Measurements from ENCODE around the gene ZFP92. TPM values are rescaled to one million over a fixed set of nuclear protein-coding genes. Genes with fewer than 3 reads are reported as not detected.

ZFP92 gene
- total RNA-seq, 1 donor from 2014 or later = not detected

DNA sequence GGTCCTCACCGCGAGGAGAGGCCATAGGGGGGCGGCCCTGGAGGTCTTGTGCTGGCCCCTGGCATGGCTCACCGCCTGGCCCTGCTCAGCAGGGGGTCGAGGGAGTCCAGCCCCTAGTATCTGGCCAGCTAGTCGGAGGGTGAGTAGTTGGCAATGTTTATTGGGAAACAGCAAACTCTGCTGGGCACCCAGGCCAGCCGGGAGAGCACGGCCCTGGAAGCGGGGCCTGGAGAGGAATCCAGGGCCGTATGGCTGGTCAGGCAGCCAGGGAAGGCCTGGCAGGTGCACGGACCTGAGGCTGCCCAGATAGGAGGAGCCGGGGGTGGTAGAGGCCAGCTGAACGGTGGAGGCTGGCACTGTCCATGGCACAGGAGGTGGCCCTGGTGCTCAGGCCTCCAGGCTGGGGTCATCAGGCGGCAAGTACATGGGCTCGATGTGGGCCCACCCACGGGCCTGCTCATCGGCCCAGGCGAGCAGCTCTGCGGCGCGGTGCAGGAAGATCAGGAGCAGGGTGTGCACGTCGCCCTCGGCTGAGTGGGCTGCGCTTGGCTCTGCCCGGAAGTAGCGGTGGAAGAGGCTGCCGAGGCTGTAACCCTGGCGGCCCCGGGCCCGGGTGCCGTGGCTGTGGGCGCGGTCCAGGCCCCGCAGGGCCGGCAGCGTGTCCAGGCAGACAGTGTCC, 33.2 kb downstream of the ZFP92 start:
- Histone ChIP-seq H4K20me1 (ENCODE audit: low read depth) (no peaks in the 10 kb centered on the region), H3F3A (ENCODE audit: low read depth) (no peaks in the 10 kb centered on the region), H2AFZ (replicated peaks) (no peak overlapping the region), H3K4me2 (no peak overlapping the region), H3K9me3 (ENCODE audit: low read depth) (no peaks in the 10 kb centered on the region), H3K36me3 (no peaks in the 10 kb centered on the region), H3K4me1 (no peaks in the 10 kb centered on the region), H3K9ac (no peak overlapping the region), H3K79me2 (ENCODE audit: low read depth) (no peaks in the 10 kb centered on the region), H3K27ac (no peak overlapping the region), H3K27me3 (no peaks in the 10 kb centered on the region), H3K4me3 (no peak overlapping the region)
- TF ChIP-seq, protein P1, sequence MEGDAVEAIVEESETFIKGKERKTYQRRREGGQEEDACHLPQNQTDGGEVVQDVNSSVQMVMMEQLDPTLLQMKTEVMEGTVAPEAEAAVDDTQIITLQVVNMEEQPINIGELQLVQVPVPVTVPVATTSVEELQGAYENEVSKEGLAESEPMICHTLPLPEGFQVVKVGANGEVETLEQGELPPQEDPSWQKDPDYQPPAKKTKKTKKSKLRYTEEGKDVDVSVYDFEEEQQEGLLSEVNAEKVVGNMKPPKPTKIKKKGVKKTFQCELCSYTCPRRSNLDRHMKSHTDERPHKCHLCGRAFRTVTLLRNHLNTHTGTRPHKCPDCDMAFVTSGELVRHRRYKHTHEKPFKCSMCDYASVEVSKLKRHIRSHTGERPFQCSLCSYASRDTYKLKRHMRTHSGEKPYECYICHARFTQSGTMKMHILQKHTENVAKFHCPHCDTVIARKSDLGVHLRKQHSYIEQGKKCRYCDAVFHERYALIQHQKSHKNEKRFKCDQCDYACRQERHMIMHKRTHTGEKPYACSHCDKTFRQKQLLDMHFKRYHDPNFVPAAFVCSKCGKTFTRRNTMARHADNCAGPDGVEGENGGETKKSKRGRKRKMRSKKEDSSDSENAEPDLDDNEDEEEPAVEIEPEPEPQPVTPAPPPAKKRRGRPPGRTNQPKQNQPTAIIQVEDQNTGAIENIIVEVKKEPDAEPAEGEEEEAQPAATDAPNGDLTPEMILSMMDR (IDR thresholded peaks at IDR 0.05) = no peak
- TF ChIP-seq EZH2 (IDR thresholded peaks at IDR 0.05) (no peak), EZH2phosphoT487 (IDR thresholded peaks at IDR 0.05) (no peak)
- Mint-ChIP-seq H3K4me3 (no peak overlapping the region), H3K4me1 (no peaks in the 10 kb centered on the region), H3K27ac (no peak overlapping the region), H3K9me3 (peaks cover 15% of the 10 kb centered on the region), H3K36me3 (no peaks in the 10 kb centered on the region), H3K27me3 (ENCODE audit: insufficient read depth, low read depth) (peaks cover 2% of the 10 kb centered on the region)
- no peak for DNase-seq (ENCODE audit: low spot score)

DNA sequence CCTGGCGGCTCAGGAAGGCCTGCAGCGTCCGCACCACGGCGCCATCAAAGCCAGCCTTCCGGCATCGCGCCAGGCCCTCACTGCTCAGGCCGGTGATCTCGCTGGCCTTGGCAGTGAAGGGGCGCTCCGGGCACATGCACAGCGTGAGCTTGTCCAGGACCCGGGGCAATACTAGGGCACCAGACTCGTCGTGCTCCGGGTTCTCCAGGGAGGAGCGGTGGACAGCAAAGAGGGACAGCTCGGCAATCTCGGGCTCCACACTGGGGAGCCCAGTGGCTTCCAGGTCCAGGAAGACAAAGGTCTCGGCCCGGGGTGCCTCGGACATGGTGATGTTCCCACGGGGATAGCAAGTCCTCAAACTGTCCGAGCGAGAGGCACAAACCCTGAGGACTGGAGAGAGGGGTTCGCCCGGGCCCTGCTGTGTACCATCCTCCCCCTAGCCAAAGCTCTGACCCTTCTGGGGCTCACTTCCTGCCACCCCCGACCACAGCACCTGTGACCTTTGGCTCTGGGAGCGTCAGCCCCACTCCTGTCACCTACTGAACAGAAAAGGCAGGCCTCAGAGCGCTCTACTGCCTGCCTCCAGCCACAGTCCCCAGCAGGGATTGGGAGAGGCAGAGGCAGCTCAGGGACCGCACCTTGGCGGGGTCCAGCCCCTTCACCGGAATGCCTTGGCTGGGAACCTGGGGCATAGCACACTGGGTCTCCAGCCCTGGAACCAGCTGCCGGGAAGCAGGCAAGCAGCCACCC, 34.0 kb downstream of the ZFP92 start:
- Histone ChIP-seq H3K4me1 (no peaks in the 10 kb centered on the region), H3K27ac (no peak overlapping the region), H4K20me1 (ENCODE audit: low read depth) (no peaks in the 10 kb centered on the region), H3K9ac (no peak overlapping the region), H3K9me3 (ENCODE audit: low read depth) (no peaks in the 10 kb centered on the region), H2AFZ (replicated peaks) (no peak overlapping the region), H3K27me3 (no peaks in the 10 kb centered on the region), H3K36me3 (no peaks in the 10 kb centered on the region), H3F3A (ENCODE audit: low read depth) (no peaks in the 10 kb centered on the region), H3K4me3 (no peak overlapping the region), H3K4me2 (no peak overlapping the region), H3K79me2 (ENCODE audit: low read depth) (no peaks in the 10 kb centered on the region)
- H3K27ac Mint-ChIP-seq = no peak overlapping the region
- peaks cover 15% of the 10 kb centered on the region for H3K9me3 Mint-ChIP-seq
- H3K27me3 Mint-ChIP-seq (ENCODE audit: insufficient read depth, low read depth) = peaks cover 2% of the 10 kb centered on the region
- no peak for DNase-seq (ENCODE audit: low spot score)
- TF ChIP-seq EZH2phosphoT487 (IDR thresholded peaks at IDR 0.05) (no peak), EZH2 (IDR thresholded peaks at IDR 0.05) (no peak)
- TF ChIP-seq, protein P1 (IDR thresholded peaks at IDR 0.05) = no peak
- no peak overlapping the region for H3K4me3 Mint-ChIP-seq
- H3K4me1 Mint-ChIP-seq = no peaks in the 10 kb centered on the region
- H3K36me3 Mint-ChIP-seq = peaks cover 2% of the 10 kb centered on the region

DNA sequence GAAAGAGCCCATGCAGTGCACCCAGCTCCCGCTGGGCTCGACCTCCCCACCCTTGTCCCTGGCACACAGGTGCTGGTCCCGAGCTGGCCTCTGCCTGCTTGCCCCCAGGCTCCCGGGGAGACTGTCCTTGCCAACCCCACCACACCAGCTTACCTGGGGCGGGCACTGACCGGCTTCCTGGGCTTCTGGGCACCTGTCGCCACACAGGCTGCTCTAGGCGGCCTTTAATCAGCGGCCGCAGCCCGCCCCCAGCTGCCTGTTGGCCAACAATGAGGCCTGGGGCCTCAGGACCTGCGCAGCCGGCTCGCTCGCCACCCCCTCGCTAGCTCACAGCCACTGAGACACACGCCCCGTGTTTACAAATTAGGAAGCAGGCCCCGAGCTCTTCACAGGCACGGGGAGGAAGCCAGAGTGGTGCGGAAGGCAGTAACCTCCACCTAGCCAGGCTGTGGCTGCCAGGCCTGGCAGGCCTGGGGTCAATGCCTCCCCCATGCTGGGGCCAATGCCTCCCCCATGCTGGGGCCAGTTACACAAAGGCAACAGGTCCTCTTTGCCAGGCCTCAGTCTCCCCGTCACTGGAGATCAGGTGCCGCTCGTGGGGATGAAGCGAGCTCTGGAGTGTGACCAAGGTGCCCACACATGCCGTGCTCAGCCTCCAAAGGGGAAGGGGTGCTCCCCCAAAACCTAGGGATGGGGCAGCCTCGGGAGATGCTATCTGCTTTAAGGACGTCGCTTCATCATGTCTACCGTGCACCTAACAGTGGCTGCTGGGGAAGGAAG, 34.8 kb downstream of the ZFP92 start, which contains the start of gene TREX2:
TREX2 (minus strand) TSS at position 201 of the 780 bp plus-strand sequence. CDS start 626 bp downstream, outside the sequence.
- H3K9me3 Mint-ChIP-seq = peaks cover 15% of the 10 kb centered on the region
- Histone ChIP-seq H3K9me3 (ENCODE audit: low read depth) (no peaks in the 10 kb centered on the region), H3K4me2 (no peak within 1 kb of the TSS), H3K4me1 (no peaks in the 10 kb centered on the region), H4K20me1 (ENCODE audit: low read depth) (no peaks in the 10 kb centered on the region), H3K4me3 (no peak within 1 kb of the TSS), H3K27me3 (no peaks in the 10 kb centered on the region), H3K9ac (no peak within 1 kb of the TSS), H3K36me3 (no peaks in the 10 kb centered on the region), H3K27ac (no peak within 1 kb of the TSS), H3K79me2 (ENCODE audit: low read depth) (no peaks in the 10 kb centered on the region), H2AFZ (replicated peaks) (no peak within 1 kb of the TSS), H3F3A (ENCODE audit: low read depth) (no peaks in the 10 kb centered on the region)
- no peaks in the 10 kb centered on the region for H3K4me1 Mint-ChIP-seq
- no peak within 1 kb of the TSS for H3K27ac Mint-ChIP-seq
- H3K4me3 Mint-ChIP-seq = no peak within 1 kb of the TSS
- TF ChIP-seq EZH2 (IDR thresholded peaks at IDR 0.05) (no peak), EZH2phosphoT487 (IDR thresholded peaks at IDR 0.05) (no peak)
- DNase-seq (ENCODE audit: low spot score) = no peak
- H3K36me3 Mint-ChIP-seq = peaks cover 2% of the 10 kb centered on the region
- no peaks in the 10 kb centered on the region for H3K27me3 Mint-ChIP-seq (ENCODE audit: insufficient read depth, low read depth)

Measured in neural progenitor cell (in vitro differentiated cells).